ENCODE data around the gene GALNT13.

GALNT13 gene

DNA sequence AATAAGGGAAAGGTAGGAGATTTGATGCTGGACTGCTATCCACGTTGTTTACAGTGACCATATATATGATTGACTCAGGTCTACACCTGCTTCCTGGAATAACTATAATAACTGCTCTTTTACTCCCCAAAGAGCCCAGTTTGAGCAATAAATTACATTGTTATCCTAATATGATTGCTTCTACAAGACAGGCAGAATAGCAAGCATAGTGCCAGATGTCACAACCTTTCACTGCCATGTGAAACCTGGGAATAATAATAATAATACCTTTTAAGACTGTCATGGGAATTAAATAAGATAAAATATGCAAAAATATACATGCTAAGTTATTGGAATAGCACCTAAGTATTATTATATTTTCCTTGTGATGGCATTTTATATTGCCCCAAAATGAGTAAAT is 298.7 kb downstream of the GALNT13 start:
- DNase-seq (ENCODE audit: low read depth in 1 of 2, low spot score in 1 of 2) = no peak
- TF ChIP-seq JUND (IDR thresholded peaks at IDR 0.05; ENCODE audit: low read depth) = no peak
- in situ Hi-C loops (cut with HindIII; ENCODE audit: low pct_unique_long_range_greater_than_20kb, low sequenced_read_pairs) = no loop called here

DNA sequence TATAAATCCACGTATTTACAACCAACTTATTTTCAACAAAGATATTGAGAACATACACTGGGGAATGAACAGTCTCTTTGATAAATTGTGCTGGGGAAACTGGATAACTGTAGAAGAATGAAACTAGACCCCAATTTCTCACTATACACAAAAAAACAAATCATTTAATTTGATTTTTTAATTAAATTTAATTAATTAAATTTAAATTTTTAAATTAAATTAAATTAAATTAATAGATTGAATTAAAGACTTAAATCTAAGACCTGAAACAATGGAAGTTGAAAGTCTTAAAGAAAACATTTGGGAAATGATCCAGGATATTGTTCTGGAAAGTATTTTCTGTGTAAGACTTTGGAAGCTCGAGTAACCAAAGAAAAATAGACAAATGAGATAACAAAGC is 301.4 kb downstream of the GALNT13 start:
- in situ Hi-C loops (cut with HindIII; ENCODE audit: low pct_unique_long_range_greater_than_20kb, low sequenced_read_pairs) = no loop called here
- no peak for DNase-seq (ENCODE audit: low read depth in 1 of 2, low spot score in 1 of 2)
- TF ChIP-seq JUND (IDR thresholded peaks at IDR 0.05; ENCODE audit: low read depth) = no peak

DNA sequence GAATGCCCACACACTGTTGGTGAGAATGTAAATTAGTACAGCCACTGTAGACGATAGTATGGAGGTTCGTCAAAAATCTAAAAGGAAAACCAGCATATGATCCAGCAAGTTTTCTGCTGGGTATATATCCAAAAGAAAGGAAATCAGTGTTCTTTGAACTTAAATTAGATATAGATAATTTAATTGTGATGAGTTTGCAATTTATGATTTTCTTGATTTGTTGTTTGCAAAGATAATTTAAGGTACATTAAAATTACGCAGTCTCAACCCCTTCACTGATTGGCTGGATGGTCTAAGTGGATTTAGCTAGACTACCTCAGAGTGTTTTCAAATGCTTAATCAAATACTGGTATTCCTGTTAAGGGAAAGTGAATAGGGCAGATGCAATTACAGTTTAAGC is 302.2 kb downstream of the GALNT13 start:
- in situ Hi-C loops (cut with HindIII; ENCODE audit: low pct_unique_long_range_greater_than_20kb, low sequenced_read_pairs) = no loop called here
- DNase-seq (ENCODE audit: low read depth in 1 of 2, low spot score in 1 of 2) = no peak
- TF ChIP-seq JUND (IDR thresholded peaks at IDR 0.05; ENCODE audit: low read depth) = no peak

DNA sequence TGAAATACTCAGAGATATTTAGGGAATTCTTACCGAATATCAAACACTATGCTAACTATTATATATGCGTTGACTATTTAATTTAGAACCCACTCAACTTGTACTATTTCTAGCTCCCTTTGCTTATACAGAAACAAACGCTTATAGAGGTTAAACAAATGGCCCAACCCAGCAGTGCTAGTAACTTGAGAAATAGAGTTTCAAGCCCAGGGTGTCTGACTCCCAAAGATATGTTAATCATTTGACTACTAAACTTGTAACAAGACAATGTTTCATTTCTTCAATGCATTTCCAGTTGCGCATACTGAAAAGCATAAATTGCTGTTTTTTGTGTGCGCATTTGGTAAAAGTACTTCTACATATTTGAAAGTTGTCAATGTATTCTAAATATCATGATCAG is 310.3 kb downstream of the GALNT13 start:
- DNase-seq (ENCODE audit: low read depth in 1 of 2, low spot score in 1 of 2) = no peak
- in situ Hi-C loops (cut with HindIII; ENCODE audit: low pct_unique_long_range_greater_than_20kb, low sequenced_read_pairs) = no loop called here
- TF ChIP-seq JUND (IDR thresholded peaks at IDR 0.05; ENCODE audit: low read depth) = no peak

GRCh38 chr2:154187948-154188347 is 316.2 kb downstream of the GALNT13 start:
- in situ Hi-C loops (cut with HindIII; ENCODE audit: low pct_unique_long_range_greater_than_20kb, low sequenced_read_pairs) = no loop called here

DNA sequence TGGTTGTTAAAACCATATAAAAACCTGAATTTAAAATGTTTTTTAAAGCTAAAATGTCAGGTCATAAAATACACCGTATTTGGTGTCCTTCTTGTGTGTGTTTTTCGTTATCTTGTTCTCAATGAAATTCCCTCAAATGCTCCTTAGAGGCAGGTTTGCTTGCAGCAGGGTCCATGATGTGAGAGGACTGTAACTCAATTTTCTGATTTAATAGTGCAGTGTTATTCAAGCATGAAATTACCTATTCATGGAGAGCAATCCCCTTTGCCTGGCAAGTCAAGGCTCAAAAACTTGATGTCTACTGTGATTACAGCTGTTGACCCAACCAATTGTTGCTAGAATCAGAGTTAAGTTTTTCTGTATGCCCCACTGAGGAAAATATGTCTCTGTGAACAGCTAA is 318.2 kb downstream of the GALNT13 start:
- TF ChIP-seq JUND (IDR thresholded peaks at IDR 0.05; ENCODE audit: low read depth) = no peak
- in situ Hi-C loops (cut with HindIII; ENCODE audit: low pct_unique_long_range_greater_than_20kb, low sequenced_read_pairs) = no loop called here
- no peak for DNase-seq (ENCODE audit: low read depth in 1 of 2, low spot score in 1 of 2)

More at GRCh38 chr2:154187948-154188347, 316.2 kb downstream of the GALNT13 start:
- no peak for DNase-seq (ENCODE audit: low read depth in 1 of 2, low spot score in 1 of 2)
- no peak for TF ChIP-seq JUND (IDR thresholded peaks at IDR 0.05; ENCODE audit: low read depth)

DNA sequence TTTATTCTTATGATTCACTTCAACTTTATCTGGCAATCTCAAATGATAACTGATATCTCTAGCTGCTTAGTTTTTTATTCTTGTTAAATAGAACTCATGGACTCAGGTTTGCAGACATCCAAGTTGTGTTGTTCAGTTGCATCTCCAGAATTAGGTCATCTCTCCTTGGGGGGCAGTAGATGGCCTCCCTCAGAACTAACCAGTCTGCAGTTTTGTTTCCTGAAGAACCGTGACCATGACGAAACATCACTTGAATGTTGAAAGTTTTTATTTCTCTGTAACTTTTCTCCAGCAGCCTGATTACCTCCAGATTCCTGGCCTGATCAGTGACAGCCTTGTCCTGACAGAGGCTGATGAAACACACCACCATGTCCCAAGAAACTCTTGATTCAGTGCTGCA is 321.5 kb downstream of the GALNT13 start:
- in situ Hi-C loops (cut with HindIII; ENCODE audit: low pct_unique_long_range_greater_than_20kb, low sequenced_read_pairs) = no loop called here
- no peak for TF ChIP-seq JUND (IDR thresholded peaks at IDR 0.05; ENCODE audit: low read depth)
- DNase-seq (ENCODE audit: low read depth in 1 of 2, low spot score in 1 of 2) = no peak

- no peak for TF ChIP-seq JUND (IDR thresholded peaks at IDR 0.05; ENCODE audit: low read depth)
- no peak for DNase-seq (ENCODE audit: low read depth in 1 of 2, low spot score in 1 of 2)
- in situ Hi-C loops (cut with HindIII; ENCODE audit: low pct_unique_long_range_greater_than_20kb, low sequenced_read_pairs) = no loop called here
These were observed 323.4 kb downstream of the GALNT13 start for GRCh38 chr2:154194909-154195643.

DNA sequence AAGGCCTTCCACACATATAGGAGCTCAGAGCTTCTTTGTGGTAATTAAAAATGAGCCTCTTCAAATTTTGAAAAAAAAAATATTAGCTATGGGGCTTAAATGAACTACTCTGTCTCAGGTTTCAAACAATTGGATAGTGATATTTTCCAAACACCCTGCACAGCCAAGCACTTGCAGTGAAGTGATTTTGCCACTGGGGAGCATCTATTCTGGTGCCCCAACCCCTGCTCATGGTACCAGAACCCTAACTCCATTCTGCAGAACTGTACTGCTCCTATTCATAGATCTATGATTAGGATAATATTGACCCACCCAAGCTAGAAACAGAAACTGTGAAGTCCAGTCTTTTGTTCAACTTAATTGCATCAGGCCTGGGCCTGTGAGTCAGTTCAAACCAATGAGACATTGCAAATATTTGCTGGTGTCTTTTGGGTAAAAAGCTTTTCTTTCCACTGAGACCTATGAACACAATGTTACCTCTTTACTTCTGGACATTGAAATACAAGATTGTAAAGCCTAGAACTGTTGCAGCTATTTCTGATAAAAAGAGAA is 324.0 kb downstream of the GALNT13 start:
- no peak for DNase-seq (ENCODE audit: low read depth in 1 of 2, low spot score in 1 of 2)
- TF ChIP-seq JUND (IDR thresholded peaks at IDR 0.05; ENCODE audit: low read depth) = no peak
- in situ Hi-C loops (cut with HindIII; ENCODE audit: low pct_unique_long_range_greater_than_20kb, low sequenced_read_pairs) = no loop called here

GRCh38 chr2:154198866-154199265 is 327.1 kb downstream of the GALNT13 start:
- no peak for DNase-seq (ENCODE audit: low read depth in 1 of 2, low spot score in 1 of 2)

GRCh38 chr2:154203206-154203605 is 331.5 kb downstream of the GALNT13 start:
- in situ Hi-C loops (cut with HindIII; ENCODE audit: low pct_unique_long_range_greater_than_20kb, low sequenced_read_pairs) = no loop called here
- TF ChIP-seq JUND (IDR thresholded peaks at IDR 0.05; ENCODE audit: low read depth) = no peak
- DNase-seq (ENCODE audit: low read depth in 1 of 2, low spot score in 1 of 2) = no peak

More at GRCh38 chr2:154198866-154199265, 327.1 kb downstream of the GALNT13 start:
- in situ Hi-C loops (cut with HindIII; ENCODE audit: low pct_unique_long_range_greater_than_20kb, low sequenced_read_pairs) = no loop called here
- no peak for TF ChIP-seq JUND (IDR thresholded peaks at IDR 0.05; ENCODE audit: low read depth)

DNA sequence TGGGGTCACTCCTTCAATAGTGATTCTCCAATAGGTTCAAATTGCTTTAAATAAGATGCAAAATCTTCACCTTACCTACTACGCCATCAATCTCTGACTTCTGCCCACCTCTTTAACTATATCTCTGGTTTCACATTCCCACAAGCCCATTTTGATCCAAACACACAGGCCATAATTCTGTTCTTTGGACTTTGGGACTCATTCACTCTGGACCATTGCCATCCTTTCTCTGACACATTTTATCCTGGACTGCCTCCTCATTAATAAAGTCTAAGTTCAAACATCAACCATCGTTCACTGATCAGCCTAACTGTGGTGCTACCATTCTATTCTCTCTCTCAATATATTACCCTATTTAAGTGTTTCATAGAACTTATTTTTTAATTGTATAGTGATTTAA is 332.2 kb downstream of the GALNT13 start:
- in situ Hi-C loops (cut with HindIII; ENCODE audit: low pct_unique_long_range_greater_than_20kb, low sequenced_read_pairs) = no loop called here
- no peak for DNase-seq (ENCODE audit: low read depth in 1 of 2, low spot score in 1 of 2)
- no peak for TF ChIP-seq JUND (IDR thresholded peaks at IDR 0.05; ENCODE audit: low read depth)

GRCh38 chr2:154207288-154208047 is 335.7 kb downstream of the GALNT13 start:
- TF ChIP-seq JUND (IDR thresholded peaks at IDR 0.05; ENCODE audit: low read depth) = no peak
- in situ Hi-C loops (cut with HindIII; ENCODE audit: low pct_unique_long_range_greater_than_20kb, low sequenced_read_pairs) = no loop called here
- DNase-seq (ENCODE audit: low read depth in 1 of 2, low spot score in 1 of 2) = no peak
